ENCODE results near the gene CUL3.

- TF ChIP-seq CTCF (IDR thresholded peaks at IDR 0.05; ENCODE audit: insufficient read depth, low read length) (no peak), POLR2AphosphoS5 (IDR thresholded peaks at IDR 0.05; ENCODE audit: low read depth) (peak; percentile 77), REST (IDR thresholded peaks at IDR 0.05; ENCODE audit: insufficient replicate concordance, low read depth) (no peak)
These were observed 155.7 kb downstream of the CUL3 start for GRCh38 chr2:224429441-224429810.
